Prostate gland (tissue), 2 donors: Measurements from ENCODE around the gene NDOR1. TPM values are rescaled to one million over a fixed set of nuclear protein-coding genes. Genes with fewer than 3 reads are reported as not detected.

Experiments used
- DNase-seq: peaks from one replicate; pipeline ENCODE4 v3.0.0-alpha.2; 2019; ENCODE audit warnings: low spot score
- H3K27ac ChIP-seq, 2 donors: fragments of 200-600 bp; sonication (generic); 2 replicates each; pipeline ENCODE4 v1.5.1; 2017 to 2019
- H3K27me3 ChIP-seq: fragments of 200-600 bp; sonication (generic); replicated peaks from 2 replicates; pipeline ENCODE4 v1.5.1; 2019; ENCODE audit not compliant: insufficient read depth
- H3K36me3 ChIP-seq, 2 donors: fragments of 200-600 bp; sonication (generic); 1 replicate in 1 of 2; 2 replicates in 1 of 2; pipeline versions ENCODE4 v1.5.1 to v1.8.1; 2017 to 2019
- H3K4me1 ChIP-seq: fragments of 200-600 bp; sonication (generic); replicated peaks from 2 replicates; pipeline ENCODE4 v1.5.1; 2019
- H3K4me3 ChIP-seq, 2 donors: fragments of 200-600 bp; sonication (generic); 2 replicates each; pipeline ENCODE4 v1.5.1; 2017 to 2019
- H3K9me3 ChIP-seq: fragments of 200-600 bp; sonication (generic); 2 replicates; pipeline ENCODE4 v1.5.1; 2017
- CTCF ChIP-seq, 4 experiments: fragments of 200-600 bp in 2 of 4; fragments of 450-650 bp in 2 of 4; sonication (generic) in 2 of 4; IDR thresholded peaks; 1 replicate in 3 of 4; 2 replicates in 1 of 4; pipeline ENCODE4 v1.5.1; 2016 to 2019; ENCODE audit warnings: antibody characterized with exemption in 4 of 4, mild to moderate bottlenecking in 2 of 4, moderate library complexity in 2 of 4
- POLR2A ChIP-seq: fragments of 450-650 bp; IDR thresholded peaks from one replicate; pipeline ENCODE4 v1.6.1; 2016; ENCODE audit warnings: antibody characterized with exemption, mild to moderate bottlenecking
- POLR2AphosphoS5 ChIP-seq: sonication (generic); formaldehyde crosslinking; IDR thresholded peaks from one replicate; pipeline ENCODE4 v1.6.1; 2017; ENCODE audit warnings: antibody characterized with exemption
- whole genome bisulfite sequencing: methylation state at CpG from one replicate; pipeline ENCODE4 v1.1.5; 2018; 5-methylcytosine and 5-hydroxymethylcytosine counted together
- intact Hi-C: fragments of 100-400 bp; cut with DNase I; formaldehyde crosslinking; loops from one replicate; pipeline ENCODE4 v1.14.2; 2022
- total RNA-seq, 2 donors: library from RNA; depleted of rRNA; stranded (reverse); fragments of >200 nt; gene quantifications; one replicate each; pipeline ENCODE4 v1.1.0, GENCODE V29; 2016

NDOR1 gene
- total RNA-seq, 2 donors from 2014 or later, result 18.5 to 31.9 TPM

DNA sequence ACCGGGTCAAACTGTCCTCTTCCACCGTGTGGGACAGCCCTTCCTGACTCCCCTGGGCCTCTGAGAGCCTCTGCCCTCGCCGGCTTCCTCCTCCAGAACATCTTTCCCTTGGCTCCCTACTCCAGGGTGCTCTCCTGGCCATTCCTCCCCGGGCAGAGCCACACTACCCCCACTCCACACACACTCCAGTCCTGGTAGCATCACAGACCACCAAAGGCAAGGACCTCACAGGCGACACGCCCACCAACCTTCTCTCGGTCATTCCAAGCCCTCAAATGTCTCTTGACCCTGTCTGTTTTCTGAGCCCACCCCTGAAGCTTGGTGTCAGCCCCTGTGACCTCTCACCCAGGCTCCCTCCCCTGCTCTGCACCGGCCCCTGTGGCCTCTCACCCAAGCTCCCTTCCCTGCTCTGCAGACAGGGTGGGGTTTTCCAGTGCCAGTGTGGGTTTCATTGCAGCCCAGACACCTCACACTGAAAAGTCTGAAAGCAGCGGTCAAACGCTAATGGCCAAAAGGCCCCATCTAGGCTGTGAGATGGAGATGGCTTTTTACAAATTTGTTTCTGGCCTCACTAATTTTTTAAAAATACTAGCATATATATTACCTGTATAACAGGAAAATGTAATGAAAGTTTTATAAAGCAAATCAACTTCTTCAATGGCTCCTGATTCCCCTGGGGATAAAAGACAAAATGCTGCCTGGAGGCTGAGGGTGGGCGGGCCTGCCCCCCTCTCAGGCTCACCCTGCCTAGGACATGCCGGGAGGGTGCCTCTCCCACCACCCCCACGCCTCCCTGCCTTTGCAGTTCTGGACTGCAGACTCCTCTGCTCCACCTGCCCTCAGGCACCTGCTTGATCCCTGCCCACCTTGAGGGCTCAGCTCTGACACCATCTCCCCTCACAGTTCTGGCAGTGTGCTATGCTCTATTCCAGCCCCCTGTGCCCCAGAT is 46.1 kb upstream of the NDOR1 start:
- TF ChIP-seq POLR2AphosphoS5, result no peak
- no peak for TF ChIP-seq POLR2A
- TF ChIP-seq CTCF (IDR thresholded peaks at IDR 0.05), result no peak
- DNase-seq, result no peak
- Histone ChIP-seq H3K27me3 (peaks cover 4% of the 10 kb centered on the region), H3K9me3 (no peaks in the 10 kb centered on the region), H3K36me3 (no peaks in the 10 kb centered on the region), H3K4me3 (no peak overlapping the region), H3K27ac (no peak overlapping the region), H3K4me1 (peaks cover 10% of the 10 kb centered on the region)
- 42% methylated on average over 14 of the region's 14 CpGs for WGBS
- intact Hi-C loops, result no loop called here

- peaks cover 10% of the 10 kb centered on the region for H3K4me1 ChIP-seq
- no peak overlapping the region for H3K4me3 ChIP-seq
- 52% methylated on average over 17 of the region's 17 CpGs for WGBS
- intact Hi-C loops, result no loop called here
- no peak overlapping the region for H3K27ac ChIP-seq
- peaks cover 4% of the 10 kb centered on the region for H3K27me3 ChIP-seq
- no peaks in the 10 kb centered on the region for H3K9me3 ChIP-seq
- TF ChIP-seq POLR2A, result no peak
- TF ChIP-seq POLR2AphosphoS5, result no peak
- no peak for TF ChIP-seq CTCF (IDR thresholded peaks at IDR 0.05)
- DNase-seq, result no peak
- no peaks in the 10 kb centered on the region for H3K36me3 ChIP-seq
Observed at GRCh38 chr9:137160054-137160425, 45.5 kb upstream of the NDOR1 start.

GRCh38 chr9:137160716-137161557 is 44.6 kb upstream of the NDOR1 start:
- WGBS, result 30% methylated on average over 56 of the region's 56 CpGs
- H3K27ac ChIP-seq, result no peak overlapping the region
- peaks cover 7% of the 10 kb centered on the region for H3K27me3 ChIP-seq
- TF ChIP-seq POLR2AphosphoS5 (no peak), CTCF (IDR thresholded peaks at IDR 0.05) (no peak)
- H3K4me1 ChIP-seq, result peaks cover 10% of the 10 kb centered on the region
- intact Hi-C loops, result no loop called here
- no peak overlapping the region for H3K4me3 ChIP-seq
- DNase-seq, result no peak
- no peaks in the 10 kb centered on the region for H3K9me3 ChIP-seq
- no peaks in the 10 kb centered on the region for H3K36me3 ChIP-seq

- TF ChIP-seq POLR2A, result no peak
- TF ChIP-seq POLR2AphosphoS5, result no peak
- no peak for TF ChIP-seq CTCF (IDR thresholded peaks at IDR 0.05)
- Histone ChIP-seq H3K9me3 (no peaks in the 10 kb centered on the region), H3K4me3 (peak overlapping the region in 1 of 2 donors; percentile 25), H3K27me3 (peaks cover 7% of the 10 kb centered on the region), H3K4me1 (peaks cover 10% of the 10 kb centered on the region), H3K36me3 (no peaks in the 10 kb centered on the region), H3K27ac (no peak overlapping the region)
- DNase-seq, result no peak
- intact Hi-C loops, result no loop called here
- 2% methylated on average over 59 of the region's 71 CpGs for WGBS
Observed at GRCh38 chr9:137161558-137162486, 43.7 kb upstream of the NDOR1 start.
